HG03039 (cell line): Measurements from ENCODE around the gene CMTM4.
A peak's percentile ranks its signal among the peaks of the same experiment; 100 is the strongest.
"Not testable (repeated sequence)": the region's sequence is repeated elsewhere in the genome, so short reads cannot be mapped to it uniquely, and the experiment has no call there.

ENCODE experiments used
- ATAC-seq: cut with Tn5 transposase; IDR thresholded peaks from one replicate; pipeline ENCODE4 v1.9.1; 2021; ENCODE audit warnings: mild to moderate bottlenecking, moderate library complexity; ENCODE audit not compliant: unreplicated experiment

Gene CMTM4

DNA sequence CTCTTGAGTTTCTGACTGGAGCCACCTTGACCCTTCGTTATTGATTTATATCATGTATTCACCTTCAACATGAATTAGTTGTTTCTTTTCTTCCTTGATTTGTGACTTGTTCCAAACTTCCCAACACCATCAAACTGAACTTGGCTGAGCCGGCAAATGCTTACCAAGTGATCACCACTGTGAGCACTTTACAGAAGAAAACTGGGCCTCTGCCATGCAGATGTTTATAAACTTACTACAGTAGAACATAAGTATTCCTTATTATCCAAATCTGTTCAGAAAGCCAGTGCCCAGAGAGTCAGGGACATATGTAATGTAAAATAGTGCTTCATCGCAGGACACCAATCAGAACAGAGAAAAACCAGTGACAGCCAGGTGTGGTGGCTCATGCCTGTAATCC lies 19.9 kb downstream of the CMTM4 start:
- ATAC-seq, result no peak

DNA sequence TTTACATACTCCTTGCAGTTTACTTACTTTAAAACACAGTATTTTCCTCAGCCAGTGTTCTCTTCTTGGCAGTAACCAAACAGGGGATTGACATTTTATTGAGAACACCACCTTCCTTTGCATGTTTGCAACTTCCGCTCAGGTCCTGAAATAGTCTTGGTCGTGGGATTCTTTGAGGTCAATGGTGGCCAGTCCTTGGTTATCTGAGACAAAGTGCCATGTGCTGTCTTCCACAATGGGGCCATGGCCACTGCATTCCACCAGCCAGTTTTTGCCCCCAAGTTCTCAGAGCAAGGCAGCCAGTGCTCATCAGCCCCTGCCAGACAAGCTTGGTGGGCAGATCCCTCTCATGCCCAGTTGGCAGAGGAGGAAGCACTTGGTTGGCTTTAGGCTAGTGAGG lies 22.9 kb downstream of the CMTM4 start:
- ATAC-seq, result no peak

DNA sequence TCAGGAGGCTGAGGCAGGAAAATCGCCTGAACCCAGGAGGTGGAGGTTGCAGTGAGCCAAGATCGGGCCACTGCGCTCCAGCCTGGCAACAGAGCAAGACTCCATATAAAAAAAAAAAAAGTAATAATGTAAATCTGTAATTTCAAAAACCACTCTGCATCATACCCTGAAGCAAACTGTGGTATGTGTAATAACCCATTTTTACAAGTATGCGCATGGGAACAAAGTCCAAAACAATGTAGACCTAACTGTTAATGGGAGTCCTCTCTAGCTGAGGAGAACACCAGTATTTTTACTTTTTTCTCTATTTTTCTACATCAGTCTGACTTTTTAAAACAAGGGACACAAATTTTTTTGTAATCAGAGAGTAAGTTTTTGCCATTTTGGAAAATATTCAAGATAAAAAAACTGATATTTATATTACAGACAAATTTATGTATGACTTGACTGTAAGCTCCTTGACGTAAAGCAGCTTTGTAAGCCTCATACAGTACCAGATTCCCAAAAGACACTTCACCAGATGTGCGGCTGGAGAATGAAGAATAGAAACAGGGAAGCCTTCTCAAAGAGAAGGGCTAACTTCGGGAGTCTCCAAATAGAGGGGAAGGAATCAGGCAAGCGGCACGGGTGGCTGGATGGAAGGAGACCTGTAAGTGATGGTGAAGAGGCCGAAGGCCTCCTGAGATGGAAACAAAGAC lies 25.7 kb downstream of the CMTM4 start:
- no peak for ATAC-seq

DNA sequence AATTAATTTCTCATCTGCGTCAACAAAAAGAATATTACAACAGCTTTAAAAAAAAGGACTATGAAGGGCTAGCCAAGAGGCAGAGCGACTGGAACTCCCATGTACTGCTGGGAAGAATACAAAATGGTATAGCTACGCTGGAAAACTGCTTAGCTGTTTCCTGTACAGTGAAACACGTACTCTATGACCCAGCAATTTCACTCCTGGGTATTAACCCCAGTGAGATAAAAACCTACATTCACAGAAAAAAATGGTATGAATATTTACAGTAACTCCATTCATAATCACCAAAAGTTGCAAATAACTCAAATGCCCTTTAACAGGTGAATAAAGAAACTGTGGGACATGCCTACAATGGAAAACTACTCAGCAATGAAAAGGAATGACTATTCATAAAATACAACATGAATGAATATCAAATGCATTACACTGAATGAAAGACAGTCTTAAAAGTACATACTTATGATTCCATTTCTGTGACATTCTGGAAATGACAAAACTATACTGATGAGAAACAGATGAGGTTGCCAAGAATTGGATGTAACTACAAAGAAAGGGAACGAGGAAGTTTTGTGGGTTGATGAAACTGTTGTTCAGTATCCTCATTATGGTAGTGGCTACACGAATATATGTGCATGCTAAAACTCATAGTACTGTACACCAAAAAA lies 27.6 kb downstream of the CMTM4 start:
- no peak for ATAC-seq

DNA sequence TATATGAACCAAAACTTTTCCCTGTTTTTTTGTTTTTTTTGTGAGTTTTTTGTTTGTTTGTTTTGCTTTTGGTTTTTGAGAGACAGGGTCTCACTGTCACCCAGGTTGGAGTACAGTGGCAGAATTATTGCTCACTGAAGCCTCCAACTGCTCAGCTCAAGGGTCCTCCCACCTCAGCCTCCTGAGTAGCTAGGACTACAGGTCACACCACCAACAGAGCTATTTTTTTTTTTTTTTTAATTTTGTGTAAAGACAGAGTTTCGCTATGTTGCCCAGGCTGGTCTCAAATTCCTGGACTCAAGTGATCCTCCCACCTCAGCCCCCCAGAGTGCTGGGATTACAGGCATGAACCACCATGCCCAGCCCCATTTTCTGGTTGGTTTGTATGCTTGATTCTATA lies 28.6 kb downstream of the CMTM4 start:
- ATAC-seq, result no peak

- ATAC-seq, result no peak
These were observed 33.9 kb downstream of the CMTM4 start for GRCh38 chr16:66662445-66663194.

GRCh38 chr16:66661671-66662346 lies 34.7 kb downstream of the CMTM4 start:
- not testable (repeated sequence) for ATAC-seq

DNA sequence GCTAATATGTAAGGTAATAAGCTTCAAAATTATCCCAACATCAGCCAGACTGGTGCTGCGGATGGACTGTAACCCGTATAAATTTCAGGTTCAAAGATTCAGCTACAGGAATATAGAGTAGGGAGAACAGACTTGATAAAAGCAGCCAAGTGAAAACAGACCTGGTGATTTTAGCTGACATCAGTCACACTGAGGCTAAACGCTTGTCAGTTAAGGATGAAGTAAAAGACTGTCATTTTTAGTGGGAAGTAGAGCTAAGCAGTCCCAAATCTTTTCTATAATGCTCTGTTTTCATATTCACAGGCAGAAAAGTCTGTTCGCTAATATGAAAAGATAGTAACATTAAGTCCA lies 35.4 kb downstream of the CMTM4 start:
- ATAC-seq, result no peak

GRCh38 chr16:66660422-66661209 lies 35.9 kb downstream of the CMTM4 start:
- no peak for ATAC-seq

DNA sequence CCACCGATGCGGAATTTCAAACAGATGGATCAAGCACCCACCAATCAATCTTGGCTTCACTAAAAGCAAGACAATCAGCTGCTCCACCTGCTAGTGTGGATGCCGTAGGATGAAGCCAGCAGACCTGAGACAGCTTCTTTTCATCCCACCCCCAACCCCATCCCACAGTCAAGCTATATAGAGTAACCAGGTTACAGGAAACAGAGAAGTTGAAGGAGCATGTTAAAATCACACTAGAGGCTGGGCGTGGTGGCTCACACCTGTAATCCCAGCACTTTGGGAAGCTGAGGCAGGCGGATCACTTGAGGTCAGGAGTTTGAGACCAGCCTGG lies 37.7 kb downstream of the CMTM4 start:
- ATAC-seq, result no peak

GRCh38 chr16:66658143-66658859 lies 38.2 kb downstream of the CMTM4 start:
- ATAC-seq, result no peak

DNA sequence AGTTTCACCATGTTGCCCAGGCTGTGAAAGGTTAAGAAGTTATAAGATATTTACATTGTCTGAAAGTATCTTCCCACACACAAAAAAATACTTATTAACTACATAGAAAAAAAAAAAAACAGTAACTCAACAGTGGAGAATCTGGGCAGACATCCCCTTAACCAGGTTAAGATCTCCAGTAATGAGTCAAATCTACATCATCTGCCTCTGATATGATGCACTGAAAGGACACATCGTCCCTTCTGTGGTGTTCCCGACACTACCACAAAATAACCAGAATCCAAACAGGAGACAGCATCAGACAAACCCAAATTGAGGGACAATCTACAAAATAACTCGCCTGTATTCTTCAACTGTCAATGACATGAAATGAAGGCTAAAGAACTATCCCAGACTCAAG lies 40.0 kb downstream of the CMTM4 start:
- no peak for ATAC-seq

GRCh38 chr16:66653581-66654350 lies 42.8 kb downstream of the CMTM4 start:
- no peak for ATAC-seq

GRCh38 chr16:66652661-66653360 lies 43.7 kb downstream of the CMTM4 start:
- no peak for ATAC-seq

- no peak for ATAC-seq
These were observed 44.6 kb downstream of the CMTM4 start for GRCh38 chr16:66651965-66652364.

DNA sequence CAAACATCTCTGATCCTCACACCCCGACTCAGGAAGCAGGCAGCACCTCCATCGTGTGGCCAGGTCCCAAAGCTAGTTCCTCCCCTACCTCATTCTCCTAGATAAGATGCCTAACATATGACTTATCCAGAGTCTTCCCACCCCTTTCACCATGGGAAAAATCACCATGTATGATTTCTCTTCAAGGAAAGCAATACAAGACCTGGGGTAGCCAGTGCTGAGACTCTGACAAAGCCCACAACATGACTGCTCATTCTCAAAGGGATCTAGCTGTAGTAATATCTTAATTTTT lies 45.1 kb downstream of the CMTM4 start:
- ATAC-seq, result no peak

DNA sequence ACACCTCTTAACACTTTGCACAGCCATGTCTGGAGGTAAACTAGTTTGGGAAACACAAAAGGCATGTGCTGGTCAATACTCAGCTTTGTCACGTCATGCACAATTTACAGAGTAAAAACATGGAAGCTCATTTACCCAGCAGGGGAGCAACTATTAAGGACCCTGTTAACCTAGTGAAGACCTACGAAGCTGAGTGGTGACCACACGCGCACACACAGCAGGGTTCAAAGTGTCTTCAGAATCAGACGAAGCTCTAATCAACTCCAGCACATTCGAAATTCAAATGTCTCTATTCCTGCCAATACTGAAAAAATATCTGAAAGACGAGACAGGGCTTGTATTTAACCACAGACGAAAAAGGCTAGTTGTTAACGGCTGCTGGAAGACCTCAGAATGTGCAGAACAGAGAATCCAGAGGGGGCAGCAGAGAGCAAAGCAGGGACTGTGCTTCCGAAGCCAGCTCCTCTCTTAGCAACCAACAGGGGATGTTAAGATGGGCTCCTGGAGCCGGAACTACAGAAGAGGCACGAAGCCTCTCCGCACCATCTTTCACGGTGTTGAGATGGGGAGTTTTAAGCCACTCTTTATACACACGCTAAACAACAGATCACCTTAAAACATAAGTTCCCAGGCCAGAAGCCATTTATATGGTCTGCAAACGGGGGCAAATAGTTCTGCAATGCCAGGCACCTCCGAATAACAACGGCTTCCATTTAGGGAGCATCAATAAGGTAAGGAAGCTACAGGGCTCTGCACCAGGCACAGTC lies 45.7 kb downstream of the CMTM4 start:
- ATAC-seq, result peak; percentile 72

DNA sequence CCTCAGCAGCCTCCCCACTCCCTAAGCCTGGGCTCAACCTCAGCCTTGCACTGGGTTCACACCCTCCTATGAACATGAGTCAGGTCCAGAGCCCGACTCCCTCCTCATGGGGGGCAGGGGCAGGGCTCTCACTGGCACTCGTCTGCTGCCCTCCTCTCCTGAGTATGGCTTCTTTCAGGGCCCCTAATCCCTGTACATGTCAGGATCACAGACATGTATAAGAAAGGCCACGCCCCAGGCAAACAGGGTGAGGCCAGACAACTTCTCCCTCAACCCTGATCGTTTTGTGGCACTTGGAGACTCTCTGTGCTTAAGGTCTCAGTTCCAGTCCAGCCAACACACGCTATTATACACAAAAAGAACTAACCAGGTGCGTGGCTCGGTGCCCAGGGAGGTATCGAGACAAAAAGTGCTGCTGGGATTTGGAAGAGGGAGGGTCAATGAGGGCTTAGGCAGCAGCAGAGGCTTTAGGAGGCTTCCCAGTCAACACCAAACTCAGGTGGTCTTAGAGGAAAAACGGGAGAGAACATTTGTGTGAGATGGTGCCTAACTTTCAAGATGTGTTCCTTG lies 46.8 kb downstream of the CMTM4 start:
- no peak for ATAC-seq
